HG03039 (cell line): ENCODE measurements around the gene OPTC.
"Not testable (repeated sequence)": the region's sequence is repeated elsewhere in the genome, so short reads cannot be mapped to it uniquely, and the experiment has no call there.

Experiments
- ATAC-seq: cut with Tn5 transposase; IDR thresholded peaks from one replicate; pipeline ENCODE4 v1.9.1; 2021; ENCODE audit warnings: mild to moderate bottlenecking, moderate library complexity; ENCODE audit not compliant: unreplicated experiment

The OPTC gene

DNA sequence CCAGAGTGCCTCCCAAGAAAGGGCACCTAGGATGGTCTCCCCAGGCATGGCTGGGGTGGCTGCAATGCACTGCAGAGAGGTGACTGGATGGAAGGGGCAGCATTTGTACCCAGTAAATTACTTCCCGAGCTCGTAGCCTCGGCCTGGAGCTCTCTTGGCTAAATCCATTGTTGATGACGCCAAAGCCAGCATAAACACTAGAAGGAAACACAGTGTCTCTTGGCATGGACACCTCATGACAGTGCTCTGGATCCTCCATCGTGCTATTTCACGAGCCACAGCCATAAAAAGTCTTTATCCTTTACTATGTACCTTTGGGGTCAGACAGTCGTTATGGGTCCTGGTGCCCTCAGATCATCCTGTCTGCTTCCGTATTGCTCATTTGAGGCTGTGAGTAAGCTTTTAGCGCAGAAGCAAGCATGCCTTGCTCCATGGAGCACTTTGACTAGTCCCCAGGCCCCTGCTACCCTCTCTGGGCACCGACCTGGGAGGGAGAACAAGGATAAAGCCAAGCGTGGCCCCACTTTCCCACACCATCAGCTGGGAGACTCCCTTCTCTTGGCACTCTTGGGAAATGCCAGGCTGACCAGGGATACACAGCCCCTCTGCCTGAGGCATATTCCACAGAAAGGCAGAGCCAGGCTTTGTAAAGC, 28.7 kb upstream of the OPTC start:
- no peak for ATAC-seq

DNA sequence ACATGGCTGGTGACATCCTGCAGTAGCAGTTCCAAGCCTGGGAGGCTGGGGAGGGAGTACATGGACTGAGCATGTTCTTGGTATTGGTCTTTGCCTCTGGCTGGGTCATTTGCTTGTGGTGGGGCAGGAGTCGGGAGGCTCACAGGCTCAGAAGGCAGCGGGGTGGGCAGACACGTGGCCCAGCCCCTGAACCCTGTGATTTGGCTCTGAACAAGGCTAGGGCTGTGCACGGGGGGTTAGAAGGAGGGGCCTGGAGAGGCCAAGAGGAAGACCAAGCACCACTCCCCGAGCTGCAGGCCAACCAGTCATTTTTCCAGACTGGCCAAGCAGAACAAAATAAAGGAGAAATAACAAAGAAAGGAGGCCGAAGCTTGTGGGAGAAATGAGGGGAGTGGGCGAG, 28.0 kb upstream of the OPTC start:
- no peak for ATAC-seq

DNA sequence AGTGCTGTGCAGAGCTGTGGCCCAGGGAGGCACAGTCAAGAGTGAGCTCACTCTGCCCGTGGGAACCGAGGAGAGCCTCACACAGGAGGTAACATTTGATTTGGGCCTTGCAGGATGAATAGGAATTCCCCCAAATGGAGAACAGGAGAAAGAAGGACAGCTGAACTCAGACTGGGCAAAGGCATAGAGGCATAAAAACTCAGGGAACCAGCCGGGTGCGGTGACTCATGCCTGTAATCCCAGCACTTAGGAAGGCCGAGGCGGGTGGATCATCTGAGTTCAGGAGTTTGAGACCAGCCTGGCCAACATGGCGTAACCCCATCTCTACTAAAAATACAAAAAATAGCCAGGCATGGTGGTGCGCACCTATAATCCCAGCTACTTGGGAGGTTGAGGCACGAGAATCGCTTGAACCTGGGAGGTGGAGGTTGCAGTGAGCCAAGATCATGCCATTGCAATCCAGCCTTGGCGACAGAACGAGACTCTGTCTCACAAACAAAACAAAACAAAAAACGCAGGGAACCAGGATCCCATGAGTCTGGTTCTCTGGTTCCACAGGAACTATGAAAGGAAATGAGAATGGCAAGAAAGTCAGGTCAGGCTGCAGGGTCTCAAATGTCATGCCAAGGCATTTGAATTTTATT, 26.9 kb upstream of the OPTC start:
- ATAC-seq: not testable (repeated sequence)

DNA sequence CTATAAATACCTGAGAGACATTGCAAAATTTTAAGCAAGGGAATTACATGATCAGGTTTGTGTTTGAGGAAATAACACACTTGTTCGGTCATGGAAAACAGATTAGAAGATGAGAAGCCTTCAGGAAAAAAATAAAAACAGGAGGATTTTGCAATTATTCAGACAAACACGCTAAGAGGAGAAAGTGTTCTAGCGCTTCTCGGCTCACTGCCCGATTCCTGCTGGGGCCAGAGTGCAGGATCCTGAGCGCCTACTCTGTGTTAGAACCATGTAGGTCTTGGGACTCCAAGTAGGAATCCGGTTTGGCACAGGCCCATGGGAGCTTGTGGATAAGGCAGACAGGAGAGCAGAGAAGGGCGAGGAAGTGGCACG, 26.4 kb upstream of the OPTC start:
- no peak for ATAC-seq

DNA sequence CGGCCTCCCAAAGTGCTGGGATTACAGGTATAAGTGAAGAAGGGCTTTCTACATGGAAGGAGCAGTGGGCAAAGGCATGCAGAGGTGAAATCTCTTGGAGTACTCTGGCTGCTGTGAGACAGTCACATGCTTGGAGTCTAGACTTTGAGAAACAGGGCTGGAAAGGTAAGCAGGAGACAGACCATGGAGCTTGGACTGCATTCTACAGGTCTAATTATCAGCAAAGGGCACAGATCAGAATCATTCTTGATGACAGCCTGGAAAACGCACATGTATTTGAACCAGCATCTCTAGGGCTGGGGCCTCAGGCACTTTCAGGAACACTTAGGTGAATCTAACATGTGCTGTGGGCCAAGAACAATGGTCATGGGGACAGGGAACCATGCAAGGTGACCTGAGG, 25.6 kb upstream of the OPTC start:
- no peak for ATAC-seq

DNA sequence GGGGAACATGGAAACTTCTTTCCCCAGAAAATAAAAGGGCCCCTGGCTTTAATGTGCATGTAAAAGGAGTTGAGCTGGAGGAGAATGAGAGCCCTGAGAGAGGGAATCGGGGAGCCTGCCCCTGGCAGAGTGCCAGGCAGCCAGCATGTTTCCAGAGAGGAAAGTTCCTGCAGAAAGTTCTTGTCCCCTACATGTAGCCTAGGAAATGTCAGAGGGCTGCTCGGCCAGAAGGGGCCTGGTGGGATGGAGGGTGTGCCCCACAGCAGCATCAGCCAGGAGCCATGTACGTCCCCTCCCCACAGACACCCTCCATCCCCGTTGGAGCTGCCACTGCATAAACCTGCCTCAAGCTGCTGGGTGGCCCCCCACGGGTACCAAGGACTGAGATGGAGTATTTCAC, 23.7 kb upstream of the OPTC start:
- ATAC-seq: no peak

DNA sequence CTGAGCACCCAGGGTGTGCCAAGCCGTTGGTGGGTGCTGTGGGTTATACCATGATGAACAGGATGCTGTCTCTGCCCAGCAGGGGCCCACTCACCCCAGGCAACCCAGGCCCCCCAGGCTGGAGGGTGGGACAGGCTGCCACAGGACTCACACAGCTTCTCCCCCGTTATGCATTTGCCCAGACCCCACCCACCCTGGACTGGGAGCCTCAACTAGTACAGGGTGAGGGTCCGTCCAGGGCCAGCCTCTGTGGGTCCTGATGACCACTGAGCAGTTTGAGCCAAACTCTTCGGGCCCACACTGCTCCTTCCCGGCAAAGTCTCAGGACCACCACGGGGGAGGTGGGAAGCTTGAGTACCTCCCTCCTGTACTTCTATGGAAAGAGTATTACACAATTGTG, 22.1 kb upstream of the OPTC start:
- ATAC-seq: no peak

DNA sequence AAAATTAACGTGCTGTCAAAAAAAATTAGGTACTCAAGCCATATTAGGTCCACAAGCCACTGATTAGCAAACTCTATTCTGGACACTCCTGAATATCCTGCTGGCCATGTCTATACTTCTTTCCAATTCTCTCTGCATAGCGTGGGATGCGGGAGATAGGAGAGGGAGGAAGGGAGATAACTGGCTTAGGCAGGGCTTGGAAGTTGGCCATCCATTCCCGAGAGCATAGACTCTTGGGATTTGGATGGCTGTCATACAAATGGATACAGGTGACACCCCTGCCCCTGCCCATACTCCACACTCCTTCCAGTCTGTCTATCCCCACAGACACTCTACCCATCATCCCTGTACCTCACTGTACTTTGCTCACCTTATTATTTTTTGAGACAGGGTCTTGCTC, 20.7 kb upstream of the OPTC start:
- no peak for ATAC-seq

DNA sequence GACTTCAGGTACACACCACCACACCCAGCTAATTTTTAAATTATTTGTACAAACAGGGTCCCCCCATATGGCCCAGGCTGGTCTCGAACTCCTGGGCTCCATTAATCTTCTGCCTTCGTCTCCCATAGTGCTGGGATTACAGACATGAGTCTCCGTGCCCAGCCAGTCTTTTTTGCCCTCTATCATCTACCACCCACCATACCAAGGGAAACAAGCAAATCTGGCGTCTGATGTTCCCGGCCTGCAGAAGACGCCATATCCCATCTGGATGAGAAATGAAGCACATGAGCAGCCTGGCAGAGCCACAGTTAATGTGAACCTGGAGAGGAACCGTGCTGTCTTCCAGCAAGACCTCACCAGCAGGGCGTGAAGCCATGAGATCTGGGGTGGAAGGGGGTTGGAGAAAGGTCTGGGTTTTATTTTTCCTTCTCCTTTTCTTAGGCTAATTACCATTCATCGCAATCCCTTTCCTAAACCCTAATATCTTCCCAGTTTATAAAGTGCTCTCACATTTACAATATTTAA, 20.1 kb upstream of the OPTC start:
- ATAC-seq: no peak

DNA sequence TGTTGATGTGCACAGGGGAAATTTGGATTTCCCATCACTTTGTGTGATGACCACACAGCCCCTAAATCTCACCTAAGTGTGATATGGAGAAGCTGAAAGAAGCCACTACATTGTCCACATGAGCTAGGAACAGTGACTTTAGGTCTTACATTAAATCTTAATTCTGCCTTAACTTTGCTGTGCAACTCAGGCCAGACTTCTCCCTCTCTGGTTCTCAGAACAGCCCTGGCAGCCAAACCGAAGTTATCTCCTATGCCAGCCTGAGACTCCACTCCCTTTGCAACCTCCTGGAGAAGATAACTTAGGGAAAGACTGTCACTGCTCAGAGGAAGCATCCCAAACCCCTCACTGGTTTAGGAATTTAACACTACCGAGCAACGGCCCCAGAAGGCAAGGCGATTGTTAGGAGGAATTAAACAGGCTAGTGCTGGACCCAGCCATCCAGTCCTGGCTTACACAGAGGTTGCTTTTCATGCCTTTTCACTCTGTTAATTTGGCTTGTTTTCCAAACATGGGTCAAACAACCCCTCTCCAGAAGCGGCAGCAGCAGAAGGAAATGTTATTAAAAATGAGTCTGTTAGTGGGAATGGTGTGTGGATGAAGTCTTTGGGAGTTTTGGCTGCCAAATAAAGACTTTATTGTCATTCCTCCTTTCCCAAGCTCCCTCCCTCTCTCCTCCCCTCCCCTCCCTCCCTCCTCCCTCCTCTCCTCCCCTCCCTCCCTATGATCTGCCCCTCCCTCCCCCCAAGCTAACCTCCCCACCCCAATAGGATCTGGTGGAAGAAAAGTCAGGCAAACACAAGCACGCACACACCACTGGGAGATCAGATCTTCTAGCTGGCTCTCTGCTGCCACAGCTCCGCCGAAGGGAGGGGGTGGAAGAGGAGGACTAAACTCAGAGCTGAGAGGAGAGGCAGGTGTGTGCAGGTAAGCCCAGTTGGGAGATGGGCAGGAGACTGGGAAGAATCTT, 18.7 kb upstream of the OPTC start, which contains the start of gene PRELP:
PRELP (plus strand) TSS at position 795 of the 970 bp plus-strand sequence. CDS start 7,379 bp downstream, outside the sequence.
- no peak for ATAC-seq

DNA sequence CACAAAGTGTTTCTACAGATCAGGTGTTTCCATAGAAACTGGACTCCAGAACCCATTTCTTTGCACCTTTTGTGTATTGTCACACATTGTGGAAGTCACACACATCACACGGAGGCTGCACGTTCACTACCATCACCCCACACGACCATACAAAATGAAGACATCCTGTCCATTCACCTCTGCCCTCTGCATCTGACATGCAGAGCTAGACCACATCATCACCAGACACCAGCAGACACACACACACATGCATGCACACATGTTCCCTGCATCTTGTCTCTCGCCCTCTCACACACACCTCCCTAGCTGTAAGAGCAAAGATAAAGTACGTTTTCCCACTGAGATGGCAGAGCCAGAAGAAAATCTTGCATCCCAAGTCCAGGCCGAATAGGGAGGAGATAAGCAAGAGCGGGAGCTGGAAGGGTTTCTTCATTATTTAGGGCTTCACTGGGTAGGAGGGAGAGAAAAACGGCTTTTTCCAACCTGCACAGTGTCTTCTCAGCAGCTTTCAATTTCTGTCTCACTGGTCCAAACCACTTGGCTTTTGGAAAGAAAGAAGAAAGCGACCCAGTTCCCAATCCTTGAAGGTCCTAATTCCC, 17.6 kb upstream of the OPTC start:
- no peak for ATAC-seq

DNA sequence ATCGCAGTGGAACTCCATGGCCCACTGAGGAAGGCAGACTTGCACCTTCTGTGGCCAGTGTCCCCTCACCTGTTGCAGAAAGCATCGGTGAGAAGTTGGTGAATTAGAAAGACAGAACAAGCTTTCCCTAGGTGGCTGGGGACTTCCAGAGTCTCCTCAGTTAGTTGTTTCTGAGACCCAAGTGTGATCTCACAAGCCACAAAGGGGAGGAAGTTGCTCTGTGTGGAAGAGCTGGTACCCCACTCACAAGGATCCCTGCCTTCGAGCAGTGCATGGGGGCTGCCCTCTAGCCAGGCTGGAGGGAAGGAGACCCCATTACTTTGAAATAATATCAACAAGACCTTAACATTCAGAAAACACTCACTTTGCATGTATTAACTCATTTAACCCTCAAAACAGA, 16.2 kb upstream of the OPTC start:
- ATAC-seq: no peak

DNA sequence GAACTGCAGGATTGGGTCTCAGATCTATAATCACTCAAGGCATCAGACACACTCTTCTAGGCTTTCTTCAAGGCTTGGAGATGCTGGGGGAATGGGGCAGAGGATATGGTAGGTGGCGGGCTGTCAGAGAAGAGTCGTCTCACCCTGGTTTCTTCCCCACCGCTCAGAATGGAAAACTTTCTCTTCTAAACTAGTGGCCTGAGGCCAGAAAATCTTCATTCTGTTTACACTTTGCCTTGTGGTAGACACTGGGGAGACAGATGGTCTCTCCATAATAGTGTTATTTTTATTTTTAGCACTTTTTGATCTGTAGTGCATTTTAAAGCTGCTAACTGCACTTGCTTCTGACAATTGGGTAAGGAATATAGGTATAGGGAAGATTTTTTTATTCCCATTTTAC, 15.7 kb upstream of the OPTC start:
- ATAC-seq: no peak

DNA sequence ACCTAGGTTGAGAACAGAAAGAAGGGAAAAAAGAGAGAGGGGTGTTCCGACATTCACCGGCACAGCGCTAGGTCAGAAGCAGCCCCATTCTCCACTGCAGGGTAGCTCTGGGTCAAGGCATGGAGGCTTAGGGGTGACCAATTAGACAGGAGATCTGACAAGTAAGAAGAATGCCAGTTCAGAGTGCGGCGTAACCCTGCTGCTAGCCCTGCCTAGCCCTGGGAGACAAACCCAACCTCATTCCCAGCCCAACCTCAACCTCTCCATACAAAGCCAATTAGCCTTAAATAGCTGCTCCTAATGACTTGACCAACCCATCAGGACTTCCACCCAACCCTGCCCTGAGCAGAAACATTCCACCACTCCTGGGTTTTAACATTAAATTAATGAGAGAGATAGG, 15.0 kb upstream of the OPTC start:
- no peak for ATAC-seq

DNA sequence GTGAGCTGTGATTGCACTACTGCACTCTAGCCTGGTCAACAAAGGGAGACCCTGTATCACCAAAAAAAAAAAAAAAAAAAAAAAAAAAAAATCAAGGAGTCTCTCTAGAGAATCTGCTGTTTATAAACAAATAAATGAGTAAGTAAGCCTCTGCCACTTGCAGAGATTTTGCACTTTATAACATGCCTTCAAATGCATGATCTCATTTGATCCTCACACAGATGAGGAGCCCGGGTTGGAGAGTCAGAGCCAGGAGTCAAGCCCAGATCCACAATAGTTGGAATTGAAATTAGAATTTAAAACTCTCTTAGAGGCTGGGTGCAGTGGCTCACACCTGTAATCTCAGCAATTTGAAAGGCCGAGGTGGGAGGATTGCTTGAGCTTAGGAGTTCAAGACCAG, 14.3 kb upstream of the OPTC start:
- ATAC-seq: no peak

DNA sequence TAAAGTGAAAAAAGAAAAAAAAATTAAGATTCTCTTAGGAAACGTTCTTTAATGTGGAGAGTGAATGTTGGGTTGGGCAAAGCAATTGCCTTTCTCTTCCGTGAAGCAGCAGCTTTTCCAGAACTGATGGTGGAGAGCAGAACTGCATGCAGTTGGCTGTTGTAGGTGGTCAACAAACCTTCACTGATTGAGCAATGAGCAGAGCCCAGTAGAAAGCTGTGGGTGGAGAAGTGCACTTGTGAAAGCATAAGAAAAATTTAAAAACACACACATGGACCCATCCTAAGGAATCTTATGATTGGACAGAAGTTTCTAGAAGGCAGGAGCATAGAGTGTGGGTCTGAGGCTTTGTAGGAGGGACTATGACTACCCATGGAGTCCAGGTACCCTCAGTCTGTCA, 13.9 kb upstream of the OPTC start:
- no peak for ATAC-seq

DNA sequence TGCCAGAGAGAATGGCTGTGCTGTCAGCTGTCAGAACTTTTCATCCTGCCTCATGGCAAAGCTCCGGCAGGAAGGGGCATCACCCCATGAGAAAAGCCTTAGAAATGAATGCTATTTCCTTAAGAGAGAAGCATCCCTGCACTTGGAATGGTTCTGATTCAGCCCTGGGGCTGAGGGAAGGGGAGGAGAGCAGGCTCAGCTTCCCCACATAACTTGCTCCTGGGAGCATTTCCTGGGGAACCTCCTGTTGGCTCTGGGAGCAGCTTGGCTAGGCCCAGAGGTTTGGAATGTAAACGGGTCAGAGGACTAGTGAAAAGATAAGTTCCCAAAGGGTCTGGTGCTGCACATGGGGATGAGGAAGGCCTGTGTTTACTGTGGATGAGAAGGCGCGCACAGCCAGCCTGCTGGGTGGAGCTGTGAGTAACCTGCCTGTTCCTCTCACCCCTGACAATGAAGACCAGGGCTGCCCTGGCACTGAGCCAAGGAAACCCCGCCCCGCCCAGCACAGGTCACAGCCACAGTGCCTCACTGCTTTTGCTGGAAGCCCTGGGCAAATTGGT, 13.3 kb upstream of the OPTC start:
- no peak for ATAC-seq

DNA sequence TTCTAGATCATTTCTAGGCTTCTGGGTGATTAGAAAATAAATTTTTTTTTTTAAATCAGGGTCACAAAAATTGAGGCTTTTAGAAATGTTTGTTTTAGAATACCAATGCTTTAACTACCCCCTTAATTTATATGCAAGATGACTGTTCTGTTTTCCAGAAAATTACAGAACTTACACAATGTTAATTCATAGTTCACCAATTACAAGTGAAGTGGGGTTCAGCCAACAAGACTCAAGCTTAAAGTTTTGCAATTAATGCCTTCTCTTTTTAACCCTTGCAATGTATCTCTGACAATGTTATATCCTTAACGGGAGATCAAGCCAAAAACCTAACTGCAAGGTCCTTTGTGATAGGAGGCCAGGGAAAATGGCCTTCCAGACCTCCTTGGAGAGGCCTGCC, 12.8 kb upstream of the OPTC start:
- ATAC-seq: no peak

DNA sequence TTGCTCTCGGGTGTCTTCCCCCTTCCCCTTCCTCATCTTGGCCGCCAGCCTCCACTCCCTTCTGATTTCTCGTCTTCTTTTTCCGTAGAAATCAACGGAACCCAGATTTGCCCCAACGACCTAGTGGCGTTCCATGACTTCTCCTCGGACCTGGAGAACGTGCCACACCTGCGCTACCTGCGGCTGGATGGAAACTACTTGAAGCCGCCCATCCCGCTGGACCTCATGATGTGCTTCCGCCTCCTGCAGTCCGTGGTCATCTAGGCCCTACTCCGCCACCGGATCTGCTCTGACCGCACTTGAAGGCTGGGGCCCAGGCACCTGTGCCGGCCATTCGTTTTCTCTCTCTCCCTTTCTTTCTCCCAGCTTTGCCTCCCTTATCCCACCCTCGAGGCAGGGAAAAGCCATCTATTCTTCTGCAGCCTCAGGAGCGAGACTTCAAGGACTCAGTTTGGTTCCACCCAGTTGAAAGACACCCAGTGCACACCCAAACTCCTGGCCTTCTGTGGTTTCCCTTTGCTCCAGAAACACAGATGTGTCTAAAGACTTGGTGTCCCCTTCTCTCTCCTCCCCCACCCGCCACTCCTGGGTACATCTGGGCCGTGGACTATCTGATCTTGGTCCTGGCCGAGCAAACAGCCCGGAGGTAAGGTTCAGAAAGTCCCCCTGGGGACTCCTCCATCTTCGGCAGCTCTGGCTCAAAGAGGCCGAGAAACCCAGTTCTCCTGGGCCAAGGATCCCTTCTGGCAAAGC, 7.2 kb upstream of the OPTC start:
- ATAC-seq: no peak

DNA sequence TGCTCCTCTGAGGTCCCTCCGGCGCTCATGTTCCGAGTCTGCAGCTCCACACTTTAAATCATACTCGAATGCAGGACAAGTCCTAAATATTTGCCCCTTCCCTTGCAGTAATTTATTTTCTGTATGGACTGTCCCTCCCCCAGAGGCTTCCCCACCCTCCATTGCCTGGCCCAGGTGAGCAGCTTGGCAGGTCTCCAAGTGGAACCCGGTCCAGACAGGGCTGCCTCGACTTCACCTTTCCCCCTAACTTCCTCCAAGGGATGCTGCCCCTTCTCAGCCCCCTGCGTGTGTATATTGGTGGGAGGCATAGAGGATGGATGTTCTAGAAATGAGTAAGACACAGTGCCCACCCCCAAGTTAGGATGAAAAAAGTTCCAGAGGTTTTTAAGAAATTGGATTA, 5.4 kb upstream of the OPTC start:
- no peak for ATAC-seq
